ENCODE measurements around the gene FBXO48.

GRCh38 chr2:68436270-68436669 lies 30.8 kb downstream of the FBXO48 start:
- no peak for TF ChIP-seq EZH2 (IDR thresholded peaks at IDR 0.05; ENCODE audit: low read length, missing control alignments)
- TF ChIP-seq CTCF (conservative IDR thresholded peaks at IDR 0.05 in 1 of 2, IDR thresholded peaks at IDR 0.05 in 1 of 2; ENCODE audit: low read depth in 1 of 2, low read length in 2 of 2), result no peak

Measured in fibroblast of lung (primary cell).